Measurements from ENCODE around the gene HPD.
"Not testable (repeated sequence)": the region's sequence is repeated elsewhere in the genome, so short reads cannot be mapped to it uniquely, and the experiment has no call there.

HPD gene

DNA sequence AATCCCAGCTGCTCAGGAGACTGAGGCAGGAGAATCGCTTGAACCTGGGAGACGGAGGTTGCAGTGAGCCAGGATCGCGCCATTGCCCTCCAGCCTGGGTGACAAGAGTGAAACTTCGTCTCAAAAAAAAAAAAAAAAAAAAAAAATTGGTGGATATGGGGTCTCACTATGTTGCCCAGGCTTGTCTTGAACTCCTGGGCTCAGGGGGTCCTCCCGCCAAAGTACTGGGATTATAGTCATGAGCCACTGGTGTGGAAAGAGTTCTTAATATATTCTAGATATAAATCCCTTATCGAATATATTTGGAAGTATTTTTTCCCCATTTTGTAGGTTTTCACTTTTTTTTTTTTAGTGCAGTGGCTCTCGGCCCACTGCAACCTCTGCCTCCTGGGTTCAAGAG is 10.6 kb upstream of the HPD start:
- not testable (repeated sequence) for DNase-seq (ENCODE audit: low read depth in 4 of 4, low spot score in 1 of 4)

DNA sequence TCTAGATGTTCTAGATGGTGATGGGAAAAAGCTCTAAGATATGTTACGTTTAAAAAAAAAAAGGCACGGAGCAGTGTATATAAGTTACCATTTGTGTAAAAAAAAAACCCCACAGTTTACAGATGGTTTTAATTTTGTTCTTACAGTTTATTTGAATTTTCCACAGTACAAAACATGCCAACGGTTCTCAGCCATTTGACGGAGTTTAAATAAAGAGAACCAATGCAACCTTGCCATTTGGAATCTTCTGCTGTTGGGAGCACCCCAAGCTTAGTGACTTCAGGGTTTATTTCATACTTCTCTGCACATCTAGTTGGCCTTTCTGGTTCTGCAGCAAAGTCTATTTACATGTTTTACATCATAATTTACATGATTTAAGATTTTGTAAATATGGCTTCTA is 7.7 kb upstream of the HPD start:
- DNase-seq (ENCODE audit: low read depth in 4 of 4, low spot score in 1 of 4), result no peak

DNA sequence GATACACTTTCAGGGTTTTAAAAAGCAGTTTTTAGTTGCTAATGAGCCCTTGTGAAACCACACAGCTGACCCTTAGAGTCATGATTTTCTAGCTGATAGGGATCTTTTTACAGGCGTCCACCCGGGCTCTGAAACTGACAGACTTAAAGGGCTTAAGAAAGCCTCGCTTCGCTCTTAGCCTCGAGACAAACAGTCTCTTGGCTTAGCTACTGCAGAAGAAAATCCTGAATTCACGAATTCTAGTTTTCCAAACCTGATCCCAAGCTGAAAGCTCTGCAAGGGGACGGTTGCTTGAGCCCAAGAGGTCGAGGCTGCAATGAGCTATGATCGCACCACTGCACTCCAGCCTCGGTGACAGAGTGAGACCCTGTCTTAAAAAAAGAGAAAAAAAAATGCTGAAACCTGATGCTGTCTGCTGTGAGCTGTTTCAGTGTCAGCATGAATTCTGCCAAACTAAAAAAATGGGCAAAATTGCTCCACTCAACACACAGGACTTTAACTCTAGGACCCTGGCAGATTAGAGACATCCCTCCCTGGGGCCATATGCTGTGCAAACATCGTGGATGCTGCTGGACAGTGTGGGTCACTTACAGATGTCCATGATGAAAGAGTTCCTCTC is 3.1 kb upstream of the HPD start:
- no peak for DNase-seq (ENCODE audit: low read depth in 4 of 4, low spot score in 1 of 4)

DNA sequence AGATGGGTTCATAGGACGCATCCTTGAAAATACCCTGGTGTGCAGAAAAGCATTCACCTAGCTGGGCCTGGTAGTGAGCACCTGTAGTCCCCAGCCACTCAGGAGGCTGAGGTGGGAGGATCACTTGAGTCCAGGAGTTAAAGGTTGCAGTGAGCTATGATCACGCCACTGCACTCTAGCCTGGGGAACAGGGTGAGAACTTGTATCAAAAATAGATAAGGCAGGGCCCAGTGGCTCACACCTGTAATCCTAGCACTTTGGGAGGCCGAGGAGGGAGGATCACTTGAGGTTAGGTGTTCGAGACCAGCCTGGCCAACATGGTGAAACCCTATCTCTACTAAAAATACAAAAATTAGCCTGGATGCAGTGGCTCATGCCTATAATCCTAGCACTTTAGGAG is 2.0 kb upstream of the HPD start:
- DNase-seq (ENCODE audit: low read depth in 4 of 4, low spot score in 1 of 4), result not testable (repeated sequence)

DNA sequence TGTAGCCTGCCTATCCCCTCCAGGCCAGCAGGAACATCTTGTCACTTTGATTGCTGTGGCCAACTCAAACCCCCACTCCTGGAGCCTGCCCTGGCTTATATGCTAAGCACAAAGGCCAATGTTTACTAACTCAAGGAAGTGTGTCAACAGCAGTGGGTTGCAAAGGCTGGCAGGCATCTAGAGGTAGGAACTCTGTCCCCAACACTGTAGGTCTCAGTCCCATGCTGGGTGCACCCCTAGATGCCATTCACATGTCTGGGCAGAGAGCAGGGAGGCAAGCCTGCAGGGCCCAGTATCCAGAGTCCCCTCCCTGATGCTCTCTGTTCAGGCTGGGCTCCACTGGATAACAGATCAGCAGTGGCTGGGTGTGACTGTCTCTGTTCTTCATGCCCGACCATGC is 1.6 kb upstream of the HPD start:
- no peak for DNase-seq (ENCODE audit: low read depth in 4 of 4, low spot score in 1 of 4)

DNA sequence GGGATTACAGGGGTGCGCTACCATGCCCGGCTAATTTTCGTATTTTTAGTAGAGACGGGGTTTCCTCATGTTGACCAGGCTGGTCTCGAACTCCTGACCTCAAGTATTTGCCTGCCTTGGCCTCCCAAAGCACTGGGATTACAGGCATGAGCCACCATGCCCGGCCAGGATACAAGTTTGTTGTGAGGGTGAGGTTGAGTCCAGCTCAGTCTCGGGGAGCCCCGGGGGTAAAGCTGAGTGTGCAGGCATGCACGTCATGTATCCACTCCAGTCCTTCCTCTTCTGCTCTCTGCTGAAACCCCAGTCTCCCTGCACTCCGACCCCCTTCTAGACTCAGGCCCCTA is 369 bp downstream of the HPD start:
- DNase-seq (ENCODE audit: low read depth in 4 of 4, low spot score in 1 of 4), result no peak

DNA sequence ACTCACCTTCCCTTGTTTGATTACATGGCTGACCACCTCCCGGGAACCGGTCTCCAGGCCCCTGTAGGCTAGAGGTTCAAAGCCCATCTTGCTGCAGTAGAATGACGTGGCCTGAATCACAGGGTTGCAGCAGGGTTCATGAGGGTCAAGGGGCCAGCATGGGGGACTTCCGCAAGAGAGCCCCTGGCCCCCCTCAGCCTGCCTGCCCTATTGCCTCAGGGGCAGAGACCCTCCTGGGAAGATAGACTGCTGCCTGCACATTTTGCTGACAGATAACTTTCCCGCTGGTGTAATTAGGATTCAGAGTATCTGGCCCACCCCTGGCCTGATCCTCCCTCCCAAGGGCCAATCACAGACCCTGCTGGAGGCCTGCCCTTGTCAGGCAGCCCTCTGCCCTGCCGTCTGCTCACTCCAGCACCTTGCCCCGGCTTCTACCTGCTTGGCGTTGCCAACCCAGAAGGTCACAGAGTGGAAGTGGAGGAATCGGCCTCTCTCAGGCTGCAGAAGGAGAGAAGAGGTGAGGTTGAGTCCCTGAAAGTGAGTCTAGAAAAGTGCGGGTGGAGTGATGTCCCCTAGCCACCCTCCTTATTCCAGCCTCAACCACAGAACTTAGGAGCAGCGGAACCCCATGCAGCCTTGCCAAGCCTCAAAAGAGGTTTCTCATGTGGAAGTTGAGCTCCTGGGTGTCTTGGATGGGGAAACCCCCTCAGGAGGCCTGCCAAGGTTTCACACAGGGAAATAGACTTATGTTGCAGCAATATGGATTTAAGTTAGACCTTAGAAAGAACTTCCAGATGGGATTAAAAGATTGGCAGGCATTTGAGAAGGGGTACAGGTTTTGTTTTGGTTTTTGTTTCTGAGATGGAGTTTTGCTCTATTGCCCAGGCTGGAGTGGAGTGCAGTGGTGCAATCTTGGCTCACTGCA is 1.1 kb downstream of the HPD start:
- no peak for DNase-seq (ENCODE audit: low read depth in 4 of 4, low spot score in 1 of 4)

DNA sequence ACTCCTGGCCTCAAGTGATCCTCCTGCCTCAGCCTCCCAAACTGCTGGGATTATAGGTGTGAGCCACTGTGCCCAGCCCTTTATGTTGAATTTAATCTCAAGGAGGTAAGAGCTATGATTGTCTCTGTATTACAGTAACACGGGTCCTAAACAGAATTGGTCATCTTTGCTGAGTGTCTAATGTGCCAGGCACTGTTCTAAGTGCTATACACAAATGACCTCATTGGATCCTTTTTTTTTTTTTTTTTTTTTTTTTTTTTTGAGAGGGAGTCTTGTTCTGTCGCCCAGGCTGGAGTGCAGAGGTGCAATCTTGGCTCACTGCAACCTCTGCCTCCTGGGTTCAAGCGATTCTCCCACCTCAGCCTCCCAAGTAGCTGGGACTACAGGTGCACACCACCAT is 6.3 kb downstream of the HPD start:
- not testable (repeated sequence) for DNase-seq (ENCODE audit: low read depth in 4 of 4, low spot score in 1 of 4)

DNA sequence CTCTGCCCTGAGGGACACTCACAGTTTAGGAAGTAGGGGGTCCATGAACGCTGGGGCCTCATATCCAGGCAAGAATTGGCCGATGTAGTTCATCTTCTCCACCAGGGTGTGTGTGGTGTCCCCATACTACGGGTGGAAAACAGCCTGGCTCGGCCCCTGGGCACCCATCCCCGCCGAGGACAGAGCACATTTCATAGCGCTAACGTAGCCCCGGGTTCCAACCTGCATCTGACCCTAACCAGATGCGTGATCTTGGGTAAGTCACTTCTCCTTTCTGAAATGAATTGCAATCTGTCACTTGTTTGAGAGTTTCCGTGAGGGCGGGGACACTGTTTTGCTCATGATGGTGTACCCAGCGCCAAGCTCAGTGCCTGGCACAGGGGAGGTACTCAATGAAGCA is 9.0 kb downstream of the HPD start:
- no peak for DNase-seq (ENCODE audit: low read depth in 4 of 4, low spot score in 1 of 4)

DNA sequence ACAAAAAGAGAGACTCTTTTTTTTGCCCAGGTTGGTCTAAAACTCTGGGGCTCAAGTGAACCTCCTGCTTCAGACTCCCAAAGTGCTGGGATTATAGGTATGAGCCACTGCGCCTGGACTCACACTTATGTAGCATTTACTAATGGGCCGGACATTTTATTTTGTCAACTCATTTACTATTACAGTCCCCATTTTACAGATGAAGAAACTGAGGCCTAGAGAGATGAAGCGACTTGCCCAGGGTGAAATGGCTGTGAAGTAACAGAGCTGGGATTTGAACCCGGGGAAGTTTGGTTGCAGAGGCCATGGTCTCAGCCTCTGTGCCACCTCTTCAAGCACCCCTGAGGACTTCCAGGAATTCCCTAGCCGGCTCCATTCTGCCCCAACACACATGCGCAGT is 9.4 kb downstream of the HPD start:
- DNase-seq (ENCODE audit: low read depth in 4 of 4, low spot score in 1 of 4), result no peak

DNA sequence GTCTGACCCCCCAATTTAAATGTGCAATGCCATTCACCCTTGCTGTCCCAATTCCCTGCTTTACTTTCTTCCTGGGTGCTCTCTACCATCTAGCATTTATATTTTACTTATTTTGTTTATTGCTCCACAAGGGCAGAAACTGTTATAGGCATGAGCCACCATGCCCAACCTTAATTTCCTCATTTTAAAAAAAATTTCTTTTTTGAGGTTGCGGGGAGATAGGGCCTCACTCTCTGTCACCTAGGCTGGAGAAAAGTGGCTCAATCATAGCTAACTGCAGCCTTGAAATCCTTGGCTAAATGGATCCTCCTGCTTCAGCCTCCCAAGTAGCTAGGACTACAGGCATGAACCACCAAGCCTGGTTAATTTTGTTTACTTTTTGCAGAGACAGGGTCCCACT is 13.0 kb downstream of the HPD start:
- no peak for DNase-seq (ENCODE audit: low read depth in 4 of 4, low spot score in 1 of 4)

DNA sequence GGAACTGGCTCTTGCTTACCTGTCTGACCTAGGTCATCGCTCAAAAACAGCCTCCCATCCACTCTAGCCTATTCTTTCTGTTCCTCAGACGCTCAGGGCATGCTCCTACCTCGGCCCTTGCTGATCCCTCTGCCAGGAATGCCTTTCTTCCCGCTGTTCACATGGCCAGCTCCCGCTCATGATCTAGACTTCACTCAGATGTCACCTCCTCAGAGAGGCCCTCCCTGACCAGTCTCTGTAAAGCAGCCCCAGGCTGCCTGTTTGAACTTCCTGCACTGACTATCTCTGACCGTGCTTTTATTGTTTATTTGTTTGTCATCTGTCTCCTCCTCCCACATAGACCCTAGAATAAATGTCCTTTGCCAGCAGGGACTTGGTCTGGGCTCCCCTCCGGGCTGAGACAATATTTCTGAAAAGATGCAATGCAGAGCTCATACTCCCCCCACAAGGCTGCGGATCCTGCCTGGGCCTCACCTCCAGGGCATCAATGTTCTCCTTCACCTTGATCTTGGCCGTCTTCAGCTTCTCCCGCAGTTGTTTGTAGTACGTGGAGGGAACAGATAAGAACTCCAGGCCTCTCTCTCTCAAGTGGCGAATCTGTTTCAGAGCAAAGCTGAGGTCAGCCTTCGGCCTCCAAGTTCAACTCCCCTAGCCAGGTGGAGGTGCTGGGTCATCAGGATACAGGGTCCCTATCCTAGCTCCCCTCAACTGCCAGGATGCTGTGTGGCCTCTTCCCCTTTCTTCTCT is 15.2 kb downstream of the HPD start:
- DNase-seq (ENCODE audit: low read depth in 4 of 4, low spot score in 1 of 4), result no peak

DNA sequence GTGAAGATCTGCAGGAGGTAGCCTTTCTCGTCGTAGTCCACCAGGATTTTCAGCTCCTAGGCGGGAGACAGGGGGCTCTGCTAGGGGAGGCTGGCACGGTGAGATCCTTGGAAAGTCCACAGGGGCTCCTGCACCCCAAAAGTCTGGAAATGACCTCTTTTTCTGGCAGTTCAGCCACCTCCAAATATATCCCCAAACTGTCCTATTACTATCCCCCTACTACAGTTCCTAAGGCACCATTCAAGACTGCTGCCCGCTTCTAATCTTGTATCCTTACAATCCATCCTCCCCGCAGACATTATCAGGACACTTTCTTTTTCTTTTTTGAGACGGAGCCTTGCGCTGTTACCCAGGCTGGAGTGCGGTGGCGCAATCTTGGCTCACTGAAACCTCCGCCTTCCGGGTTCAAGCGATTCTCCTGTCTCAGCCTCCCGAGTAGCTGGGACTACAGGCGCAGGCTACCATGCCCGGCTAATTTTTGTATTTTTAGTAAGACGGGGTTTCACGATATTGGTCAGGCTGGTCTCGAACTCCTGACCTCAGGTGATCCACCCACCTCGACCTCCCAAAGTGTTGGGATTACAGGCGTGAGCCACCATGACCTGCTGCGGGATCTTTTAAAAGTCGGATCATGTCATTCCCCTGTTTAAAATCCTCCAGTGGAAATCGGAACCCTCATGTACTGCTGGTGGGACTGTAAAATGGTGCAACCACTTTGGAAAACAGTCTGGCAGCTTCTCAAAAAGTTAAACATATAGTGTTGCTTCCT is 18.5 kb downstream of the HPD start:
- DNase-seq (ENCODE audit: low read depth in 4 of 4, low spot score in 1 of 4), result no peak

DNA sequence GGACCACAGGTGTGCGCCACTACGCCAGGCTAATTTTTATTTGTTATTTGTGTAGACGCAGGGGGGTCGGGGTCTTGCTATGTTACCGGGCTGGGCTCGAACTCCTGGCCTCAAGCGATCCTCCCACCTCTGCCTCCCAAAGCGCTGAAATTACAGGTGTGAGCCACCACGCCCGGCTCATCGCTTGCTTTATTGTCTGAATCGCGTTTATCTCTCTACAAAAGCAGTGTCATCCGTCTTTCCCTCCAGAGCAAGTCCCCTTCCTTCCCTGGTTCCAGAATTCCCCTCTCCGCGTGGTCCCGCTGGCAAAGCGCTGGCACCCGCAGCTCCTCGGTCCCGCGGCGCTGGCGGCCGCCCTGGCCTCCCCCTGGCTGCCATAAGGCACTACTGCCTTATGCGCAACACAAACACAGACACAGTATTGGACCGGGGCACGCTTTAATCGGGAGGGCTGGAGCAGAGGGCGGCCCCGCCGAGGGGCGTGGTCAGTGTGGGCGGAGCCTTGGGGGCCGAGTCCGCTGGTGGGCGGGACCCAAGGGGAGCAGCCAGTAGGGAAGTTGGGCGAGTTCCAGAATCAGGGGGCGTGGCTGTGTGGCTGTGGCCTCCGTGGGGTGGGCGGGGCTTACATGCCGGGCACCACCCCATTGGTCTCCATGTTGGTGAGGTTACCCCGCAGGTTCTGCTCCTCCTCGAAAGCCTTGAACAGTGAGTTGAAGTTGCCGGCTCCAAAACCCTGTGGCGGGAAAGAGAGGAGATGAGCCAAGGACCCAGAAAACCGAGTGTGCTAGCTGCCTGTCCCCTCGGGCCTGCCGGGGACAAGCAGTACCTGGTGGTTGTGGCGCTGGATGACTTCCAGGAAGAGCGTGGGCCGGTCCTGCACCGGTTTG is 19.3 kb downstream of the HPD start:
- DNase-seq (ENCODE audit: low read depth in 4 of 4, low spot score in 1 of 4), result peak; percentile 99 to 100 (median 99)

DNA sequence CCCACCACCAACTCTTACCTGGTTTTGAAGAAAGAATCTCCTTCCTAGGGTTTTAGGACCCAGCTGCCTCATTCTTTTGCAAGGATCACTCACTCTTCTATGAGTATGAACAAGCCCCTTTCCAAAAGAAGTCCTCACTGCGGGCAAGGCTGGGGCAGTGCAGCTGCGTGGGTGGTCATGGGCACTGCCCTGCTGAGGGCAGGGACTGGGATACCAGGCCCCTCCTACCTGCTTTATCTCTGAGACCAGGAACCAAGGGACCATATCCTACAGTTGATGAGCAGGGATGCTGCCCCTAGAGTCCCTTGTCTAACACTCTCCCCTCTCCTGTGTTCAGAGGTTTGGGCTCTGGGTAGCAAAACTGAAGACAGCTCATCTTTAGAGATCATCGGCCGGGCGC is 20.5 kb downstream of the HPD start:
- DNase-seq (ENCODE audit: low read depth in 4 of 4, low spot score in 1 of 4), result no peak

DNA sequence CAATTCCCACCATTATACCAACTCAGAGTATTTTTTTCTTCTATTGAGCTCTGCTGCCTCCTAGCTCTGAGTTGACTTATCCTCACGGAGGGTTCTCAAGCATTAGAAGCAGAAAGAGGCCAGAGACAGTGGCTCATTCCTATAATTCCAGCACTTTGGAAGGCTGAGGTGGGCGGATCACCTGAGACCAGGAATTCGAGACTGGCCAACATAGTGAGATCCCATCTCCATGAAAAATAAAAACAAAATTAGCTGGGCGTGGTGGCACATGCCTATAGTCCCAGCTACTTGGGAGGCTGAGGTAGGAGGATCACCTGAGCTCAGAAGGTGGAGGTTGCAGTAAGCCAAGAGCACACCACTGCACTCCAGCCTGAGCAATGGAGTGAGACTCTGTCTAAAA is 21.0 kb downstream of the HPD start:
- DNase-seq (ENCODE audit: low read depth in 4 of 4, low spot score in 1 of 4), result no peak

DNA sequence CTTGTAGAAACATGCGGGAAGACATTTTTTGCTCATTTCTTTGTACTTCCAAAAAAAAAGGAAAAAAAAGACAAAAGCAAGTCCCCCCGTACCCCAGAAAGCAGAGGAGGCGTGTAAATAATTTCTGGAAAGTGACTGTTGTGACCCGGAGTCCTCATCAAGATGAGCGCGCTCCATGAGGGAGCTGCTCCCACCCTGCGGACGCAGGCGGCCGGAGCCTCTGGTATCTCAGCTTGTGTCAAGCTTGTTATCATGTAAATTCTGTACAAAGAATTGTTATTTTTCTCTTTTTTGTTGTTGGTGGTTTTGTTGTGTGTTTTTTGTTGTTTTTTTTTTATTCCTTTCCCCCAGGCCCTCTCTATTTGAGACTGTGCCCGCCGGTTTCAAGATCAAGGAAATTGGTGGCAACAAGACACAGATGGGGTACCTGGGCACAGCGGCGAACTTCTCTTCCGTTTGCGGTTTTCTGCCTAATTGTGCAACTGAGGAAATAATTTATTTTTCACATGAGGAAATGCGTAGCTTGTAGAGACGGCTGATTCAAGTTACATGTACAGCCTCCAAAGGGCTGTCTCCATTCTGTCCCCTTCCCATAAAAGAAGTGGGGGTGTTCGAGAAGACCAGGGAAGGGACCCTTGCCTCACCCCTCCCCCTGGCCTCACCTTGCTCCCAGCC is 27.0 kb downstream of the HPD start:
- no peak for DNase-seq (ENCODE audit: low read depth in 4 of 4, low spot score in 1 of 4)

DNA sequence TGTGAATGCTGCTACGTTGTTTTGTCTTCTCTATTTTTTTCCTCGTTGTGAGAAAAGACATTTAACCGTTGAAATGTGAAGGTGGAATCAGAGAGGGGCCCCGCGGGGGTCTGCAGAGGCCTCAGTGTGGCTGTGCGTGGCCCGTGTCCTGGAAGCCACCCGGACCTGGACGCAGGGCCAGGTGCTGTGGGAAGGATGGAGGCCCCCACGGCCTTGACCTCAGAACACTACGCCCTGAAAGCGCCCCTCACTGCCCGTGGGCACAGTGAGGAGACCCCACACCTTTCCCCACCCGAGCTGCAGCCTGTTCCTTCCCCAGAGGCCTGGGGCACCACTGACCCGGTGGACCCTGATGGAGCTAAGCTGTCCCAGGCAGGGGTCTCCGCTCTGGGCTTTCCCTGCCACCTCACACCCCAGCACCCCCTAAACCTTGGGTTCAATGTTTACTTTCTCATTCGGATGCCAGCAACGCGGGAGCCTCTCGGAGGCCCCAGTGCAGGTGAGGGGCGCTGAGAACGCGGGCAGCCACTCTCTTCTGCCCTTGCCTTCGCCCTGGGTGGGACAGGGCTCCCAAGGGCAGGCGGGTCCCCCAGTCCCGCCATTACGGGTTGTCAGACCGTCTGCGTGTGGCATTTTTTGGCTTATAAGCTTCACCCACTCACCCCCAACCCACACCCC is 27.9 kb downstream of the HPD start:
- DNase-seq (ENCODE audit: low read depth in 4 of 4, low spot score in 1 of 4), result no peak

DNA sequence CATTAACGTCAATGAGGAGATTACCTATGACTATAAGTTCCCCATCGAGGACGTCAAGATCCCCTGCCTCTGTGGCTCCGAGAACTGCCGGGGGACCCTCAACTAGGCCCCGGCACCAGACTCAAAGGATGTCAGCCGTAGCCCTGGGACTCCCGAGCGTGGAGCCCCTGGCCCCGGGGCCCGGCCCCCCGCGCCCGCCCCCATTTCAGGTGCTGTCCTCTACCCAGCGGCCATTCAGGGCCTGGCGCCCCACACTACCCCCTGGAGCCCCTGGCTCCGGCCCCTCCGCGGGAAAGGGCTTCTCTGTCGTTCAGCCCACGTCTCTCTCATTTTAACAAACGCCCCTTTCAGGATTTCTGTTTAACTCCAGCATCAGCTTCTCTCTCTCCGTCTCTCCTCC is 28.5 kb downstream of the HPD start:
- no peak for DNase-seq (ENCODE audit: low read depth in 4 of 4, low spot score in 1 of 4)

All from stimulated activated CD4-positive, alpha-beta T cell treated with anti-CD3 and anti-CD28 coated beads, Interleukin-1b, Interleukin-23, amount 100 ng/mL, for 24 hours (primary cell).